ENCODE results near the gene MAP3K9. TPM values are rescaled to one million over a fixed set of nuclear protein-coding genes. Genes with fewer than 3 reads are reported as not detected.

Gene MAP3K9
- polyA plus RNA-seq, 1 donor from 2014 or later = 10.4 TPM

GRCh38 chr14:70776197-70776596 lies 33.1 kb downstream of the MAP3K9 start:
- no peak overlapping the region for H3K9ac ChIP-seq (ENCODE audit: low read length)
- H3K27ac ChIP-seq (ENCODE audit: low read length) = no peak overlapping the region
- no peak overlapping the region for H3K4me3 ChIP-seq (ENCODE audit: low read length)
- no peaks in the 10 kb centered on the region for H3K9me2 ChIP-seq (ENCODE audit: insufficient read depth, low read length)
- no peaks in the 10 kb centered on the region for H3F3A ChIP-seq (ENCODE audit: insufficient read depth, low read length, poor library complexity, severe bottlenecking)
- no peak for TF ChIP-seq TAF1 (IDR thresholded peaks at IDR 0.05; ENCODE audit: low read depth)
- no peak for TF ChIP-seq EZH2 (IDR thresholded peaks at IDR 0.05; ENCODE audit: borderline replicate concordance, insufficient read depth, low read length, poor library complexity, severe bottlenecking)
- no peak for TF ChIP-seq REST (IDR thresholded peaks at IDR 0.05; ENCODE audit: borderline replicate concordance)
- no peak for TF ChIP-seq RAD21 (conservative IDR thresholded peaks at IDR 0.05)
- no peak for TF ChIP-seq POLR2AphosphoS5 (IDR thresholded peaks at IDR 0.05)
- no peak for TF ChIP-seq SMC3 (conservative IDR thresholded peaks at IDR 0.05; ENCODE audit: poor library complexity)
- TF ChIP-seq EP300 (conservative IDR thresholded peaks at IDR 0.05; ENCODE audit: poor library complexity, severe bottlenecking) = no peak
- no peak for TF ChIP-seq MXI1 (conservative IDR thresholded peaks at IDR 0.05; ENCODE audit: poor library complexity, severe bottlenecking)
- TF ChIP-seq CTCF (IDR thresholded peaks at IDR 0.05; ENCODE audit: poor library complexity, severe bottlenecking) = no peak
- peaks cover 10% of the 10 kb centered on the region for H3K79me2 ChIP-seq (replicated peaks; ENCODE audit: insufficient read depth, low read length)
- H3K9me3 ChIP-seq (ENCODE audit: low read length) = no peaks in the 10 kb centered on the region
- H4K20me1 ChIP-seq (ENCODE audit: insufficient read depth) = peaks cover 4% of the 10 kb centered on the region
- H3K27me3 ChIP-seq (ENCODE audit: insufficient read depth, low read depth, low read length) = no peaks in the 10 kb centered on the region
- H3K4me2 ChIP-seq (ENCODE audit: low read length) = no peak overlapping the region
- H3K36me3 ChIP-seq (ENCODE audit: insufficient read depth, low read length) = no peaks in the 10 kb centered on the region
- no peak overlapping the region for H2AFZ ChIP-seq (ENCODE audit: low read depth, low read length)

- H3K79me2 ChIP-seq (replicated peaks; ENCODE audit: insufficient read depth, low read length) = peaks cover 16% of the 10 kb centered on the region
Measured at GRCh38 chr14:70773182-70773862, 36.0 kb downstream of the MAP3K9 start.

More at GRCh38 chr14:70773182-70773862, 36.0 kb downstream of the MAP3K9 start:
- Histone ChIP-seq H3F3A (ENCODE audit: insufficient read depth, low read length, poor library complexity, severe bottlenecking) (no peaks in the 10 kb centered on the region), H3K36me3 (ENCODE audit: insufficient read depth, low read length) (no peaks in the 10 kb centered on the region), H4K20me1 (ENCODE audit: insufficient read depth) (no peaks in the 10 kb centered on the region), H3K9ac (ENCODE audit: low read length) (no peak overlapping the region), H3K4me3 (ENCODE audit: low read length) (no peak overlapping the region), H2AFZ (ENCODE audit: low read depth, low read length) (no peak overlapping the region), H3K4me2 (ENCODE audit: low read length) (no peak overlapping the region), H3K9me3 (ENCODE audit: low read length) (no peaks in the 10 kb centered on the region), H3K9me2 (ENCODE audit: insufficient read depth, low read length) (no peaks in the 10 kb centered on the region), H3K27me3 (ENCODE audit: insufficient read depth, low read depth, low read length) (no peaks in the 10 kb centered on the region), H3K27ac (ENCODE audit: low read length) (no peak overlapping the region)
- TF ChIP-seq CTCF (IDR thresholded peaks at IDR 0.05; ENCODE audit: poor library complexity, severe bottlenecking) = no peak

All from neural cell (in vitro differentiated cells).